Suprapubic skin (tissue), 3 donors: ENCODE results near the gene SURF1.
A peak's percentile ranks its signal among the peaks of the same experiment; 100 is the strongest.

ENCODE experiments used
- EP300 ChIP-seq: sonication (generic); formaldehyde crosslinking; IDR thresholded peaks from one replicate; pipeline ENCODE4 v1.6.1; 2017; ENCODE audit warnings: antibody characterized with exemption
- POLR2A ChIP-seq, 2 donors: fragments of 450-650 bp; IDR thresholded peaks; one replicate each; pipeline ENCODE4 v1.6.1; 2017; ENCODE audit warnings: antibody characterized with exemption in 2 of 2, mild to moderate bottlenecking in 2 of 2, moderate library complexity in 2 of 2
- TF ChIP-seq, protein P1 (sequence below), 2 donors: fragments of 200-600 bp in 1 of 2; fragments of 450-650 bp in 1 of 2; sonication (generic) in 1 of 2; IDR thresholded peaks; one replicate each; pipeline ENCODE4 v1.5.1; 2016 to 2019; ENCODE audit warnings: antibody characterized with exemption in 2 of 2, mild to moderate bottlenecking in 1 of 2, moderate library complexity in 1 of 2

DNA sequence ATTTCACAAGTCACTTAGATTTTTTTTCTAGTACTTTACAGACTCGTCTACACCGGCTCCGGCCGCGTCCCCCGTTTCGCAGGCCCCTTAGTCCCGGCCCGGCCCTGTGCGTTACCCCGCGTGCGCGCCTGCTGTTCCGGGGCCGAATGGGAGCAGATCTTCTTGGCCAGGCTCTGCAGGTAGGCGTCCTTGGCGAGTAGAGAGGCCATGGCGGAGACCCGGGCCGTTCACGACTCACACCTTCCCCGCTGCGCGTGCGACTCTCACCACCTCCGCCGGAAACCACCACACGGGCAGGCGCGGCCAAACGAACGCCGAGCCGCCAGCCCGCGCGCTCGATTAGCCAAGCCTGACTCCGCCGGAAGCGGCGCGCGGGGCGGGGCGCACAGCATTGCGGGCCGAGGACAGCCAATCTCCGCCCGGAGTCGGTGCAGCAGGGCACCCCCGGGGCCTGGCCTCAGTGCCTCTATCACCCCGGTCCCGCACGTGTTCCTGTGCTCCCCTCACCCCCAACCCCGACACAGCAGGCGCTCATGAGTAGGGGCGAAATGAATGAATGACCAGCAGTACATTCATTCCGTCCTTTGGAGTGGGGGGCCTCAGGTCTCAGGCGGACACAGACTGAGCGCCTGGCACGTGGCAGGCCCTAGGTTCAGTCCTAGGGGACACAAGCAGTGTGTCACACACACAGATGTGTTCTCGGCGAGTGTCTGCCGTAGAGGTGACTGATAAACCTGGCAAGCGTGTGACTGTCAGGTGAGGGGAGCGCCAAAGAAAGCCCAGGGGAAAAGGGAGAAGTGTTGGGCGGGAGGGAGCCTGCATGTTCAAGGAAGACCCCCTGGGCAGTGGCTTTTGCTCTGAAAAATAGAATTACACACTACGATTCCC is 20.1 kb downstream of the SURF1 start, which contains the start of gene SURF6:
- TF ChIP-seq, protein P1, sequence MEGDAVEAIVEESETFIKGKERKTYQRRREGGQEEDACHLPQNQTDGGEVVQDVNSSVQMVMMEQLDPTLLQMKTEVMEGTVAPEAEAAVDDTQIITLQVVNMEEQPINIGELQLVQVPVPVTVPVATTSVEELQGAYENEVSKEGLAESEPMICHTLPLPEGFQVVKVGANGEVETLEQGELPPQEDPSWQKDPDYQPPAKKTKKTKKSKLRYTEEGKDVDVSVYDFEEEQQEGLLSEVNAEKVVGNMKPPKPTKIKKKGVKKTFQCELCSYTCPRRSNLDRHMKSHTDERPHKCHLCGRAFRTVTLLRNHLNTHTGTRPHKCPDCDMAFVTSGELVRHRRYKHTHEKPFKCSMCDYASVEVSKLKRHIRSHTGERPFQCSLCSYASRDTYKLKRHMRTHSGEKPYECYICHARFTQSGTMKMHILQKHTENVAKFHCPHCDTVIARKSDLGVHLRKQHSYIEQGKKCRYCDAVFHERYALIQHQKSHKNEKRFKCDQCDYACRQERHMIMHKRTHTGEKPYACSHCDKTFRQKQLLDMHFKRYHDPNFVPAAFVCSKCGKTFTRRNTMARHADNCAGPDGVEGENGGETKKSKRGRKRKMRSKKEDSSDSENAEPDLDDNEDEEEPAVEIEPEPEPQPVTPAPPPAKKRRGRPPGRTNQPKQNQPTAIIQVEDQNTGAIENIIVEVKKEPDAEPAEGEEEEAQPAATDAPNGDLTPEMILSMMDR (IDR thresholded peaks at IDR 0.05), result no peak
- TF ChIP-seq EP300 (no peak), POLR2A (IDR thresholded peaks at IDR 0.05) (peak in 1 of 2 donors; percentile 8)
